ENCODE measurements around the gene CPT2. TPM values are rescaled to one million over a fixed set of nuclear protein-coding genes. Genes with fewer than 3 reads are reported as not detected.

The CPT2 gene
- total and polyA plus RNA-seq, 2 of the 4 experiments (the other 2 are of a cell fraction) = 15.8 to 16.0 TPM

DNA sequence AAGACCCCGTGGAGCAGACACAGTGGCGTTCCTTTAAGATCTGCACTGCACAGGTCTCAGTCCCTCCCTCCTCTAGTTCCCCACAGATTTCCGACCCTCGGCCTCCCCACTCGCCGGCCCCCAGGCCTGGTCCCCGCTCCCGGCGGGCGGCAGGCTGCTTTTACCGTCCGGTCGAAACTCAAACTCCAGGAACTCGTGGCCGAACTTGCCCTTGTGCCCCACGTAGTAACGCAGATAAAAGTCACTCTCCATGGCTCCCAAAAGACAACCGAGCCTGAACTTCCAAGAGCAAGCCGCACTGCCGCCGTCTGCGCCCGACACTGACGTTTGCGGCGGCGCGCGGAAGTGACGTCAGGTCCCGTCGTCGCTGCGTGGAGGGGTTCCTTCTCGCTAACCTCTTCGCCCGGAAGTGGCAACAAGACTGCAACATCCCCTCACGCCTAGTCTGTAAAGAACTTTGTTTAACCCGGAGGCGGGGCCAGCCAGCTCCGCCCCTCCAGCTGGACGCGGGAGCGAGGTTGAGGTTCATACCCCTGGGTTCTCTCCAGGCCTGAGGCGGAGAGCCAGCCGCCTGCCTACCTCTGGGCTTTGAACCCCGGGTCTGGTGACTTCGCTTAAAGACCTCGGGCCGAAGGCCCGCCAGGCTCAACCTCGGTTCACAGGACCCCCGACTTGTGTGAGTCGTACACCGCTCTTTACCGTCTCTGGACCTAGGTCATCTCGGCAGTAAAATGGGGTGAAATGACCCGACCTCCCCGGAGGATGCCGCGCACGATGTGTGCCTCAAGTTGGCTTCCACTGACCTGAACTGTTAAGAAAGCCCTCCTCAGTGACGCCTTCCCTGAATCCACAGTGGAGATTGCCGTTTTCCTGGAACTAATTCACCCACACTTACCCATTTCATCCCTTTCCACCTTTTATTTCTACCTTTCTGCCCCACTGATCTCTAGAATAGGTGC is 41.9 kb downstream of the CPT2 start, which contains the start of gene MAGOH:
TSS of gene MAGOH (minus strand) at position 322 of the 959 bp plus-strand sequence. CDS start at position 252, 70 bp downstream.
- 0 out of 2 replicates have a peak within 1 kb of the TSS, but pooled peaks have one; percentile 18 for H2BK20ac ChIP-seq (ENCODE audit: low read depth, low read length)
- peak within 1 kb of the TSS; percentile 24; the same call in 1 of the 3 replicates for H2BK15ac ChIP-seq (ENCODE audit: low read depth, low read length)
- H4K91ac ChIP-seq (ENCODE audit: insufficient read depth, low read depth, low read length) = peak within 1 kb of the TSS; percentile 88
- H3K27me3 ChIP-seq (ENCODE audit: control insufficient read depth, insufficient read depth, low read length) = no peaks in the 10 kb centered on the region
- H3K9me3 ChIP-seq (ENCODE audit: control insufficient read depth, insufficient read depth, low read length) = no peaks in the 10 kb centered on the region
- 9% methylated on average over 42 of the region's 64 CpGs; no CpG with 5 or more reads in 1 of the 2 experiments for WGBS, 2 experiments (ENCODE audit: extremely low coverage in 2 of 2, insufficient read length in 1 of 2)
- in situ Hi-C loops (cut with MboI; ENCODE audit: low sequenced_read_pairs) (no loop called here), dilution Hi-C loops (cut with HindIII; ENCODE audit: low sequenced_read_pairs, unreplicated experiment) (no loop called here), intact Hi-C loops (cut with micrococcal nuclease) (no loop called here)
- peaks cover 4% of the 10 kb centered on the region; the same call in 1 of the 2 replicates for H3K9me1 ChIP-seq (ENCODE audit: insufficient read depth, low read length)
- ChIA-PET POLR2A (ENCODE audit: unreplicated experiment) (interaction anchor here (0.8 to 1.0 kb wide), 2 partner anchors 10 to 15 kb away, joined by 4 to 25 read pairs; no protein-coding TSS in a partner anchor), CTCF (no interaction called here)
- H4K20me1 ChIP-seq (ENCODE audit: insufficient read depth, low read length) = no peaks in the 10 kb centered on the region; the same call in 1 of the 2 replicates
- BruUV-seq (replicated peaks) = TSS peak; percentile 97
- peak within 1 kb of the TSS; percentile 99 for H4K8ac ChIP-seq (ENCODE audit: low read depth in 2 of 2, low read length in 2 of 2)
- peak within 1 kb of the TSS; percentile 88 for H2AFZ ChIP-seq (replicated peaks; ENCODE audit: low read length, poor library complexity)
- H2AK5ac ChIP-seq (ENCODE audit: low read depth, low read length) = peak within 1 kb of the TSS; percentile 97
- H3K14ac ChIP-seq (replicated peaks; ENCODE audit: low read depth, low read length) = peak within 1 kb of the TSS; percentile 95
- H3K18ac ChIP-seq (ENCODE audit: low read depth, low read length) = peak within 1 kb of the TSS; percentile 61
- peak within 1 kb of the TSS; percentile 79 for H3K23ac ChIP-seq (ENCODE audit: low read depth, low read length)
- H3K36me3 ChIP-seq (ENCODE audit: control insufficient read depth, insufficient read depth, low read length) = peaks cover 7% of the 10 kb centered on the region
- peak within 1 kb of the TSS; percentile 87 for H3K4me3 ChIP-seq (ENCODE audit: insufficient read depth, low read depth, low read length)
- ATAC-seq (ENCODE audit: low read depth) (peak; percentile 98), DNase-seq (peak; percentile 96)
- H3K9ac ChIP-seq (ENCODE audit: low read depth, low read length) = peak within 1 kb of the TSS; percentile 75
- peak within 1 kb of the TSS; percentile 95 for H3K4ac ChIP-seq (ENCODE audit: low read depth, low read length)
- H2BK5ac ChIP-seq (ENCODE audit: low read depth, low read length, poor library complexity, severe bottlenecking) = peak within 1 kb of the TSS; percentile 36
- H2AK9ac ChIP-seq (replicated peaks; ENCODE audit: low read depth, low read length, poor library complexity) = peak within 1 kb of the TSS; percentile 89
- H4K5ac ChIP-seq (ENCODE audit: low read depth, low read length) = peak within 1 kb of the TSS; percentile 98
- peak within 1 kb of the TSS; percentile 100 for H3K4me2 ChIP-seq (ENCODE audit: low read depth, low read length)
- peaks cover 30 to 42% of the 10 kb centered on the region in 2 experiments for H3K79me1 ChIP-seq (ENCODE audit: low read depth in 1 of 2, low read length in 2 of 2)
- H3K56ac ChIP-seq (ENCODE audit: extremely low read depth, insufficient read depth, low read length) = peak within 1 kb of the TSS; percentile 59
- peak within 1 kb of the TSS; percentile 74 for H3K27ac ChIP-seq (ENCODE audit: insufficient read depth, low read length)
- peak within 1 kb of the TSS; percentile 69 for H2BK120ac ChIP-seq (ENCODE audit: low read depth, low read length)
- peaks cover 8% of the 10 kb centered on the region for H3K4me1 ChIP-seq (ENCODE audit: control insufficient read depth, insufficient read depth, low read length)
- peak; percentile 85 for TF ChIP-seq MXI1 (IDR thresholded peaks at IDR 0.05; ENCODE audit: borderline replicate concordance, low read depth, low read length)
- TF ChIP-seq, protein P1, sequence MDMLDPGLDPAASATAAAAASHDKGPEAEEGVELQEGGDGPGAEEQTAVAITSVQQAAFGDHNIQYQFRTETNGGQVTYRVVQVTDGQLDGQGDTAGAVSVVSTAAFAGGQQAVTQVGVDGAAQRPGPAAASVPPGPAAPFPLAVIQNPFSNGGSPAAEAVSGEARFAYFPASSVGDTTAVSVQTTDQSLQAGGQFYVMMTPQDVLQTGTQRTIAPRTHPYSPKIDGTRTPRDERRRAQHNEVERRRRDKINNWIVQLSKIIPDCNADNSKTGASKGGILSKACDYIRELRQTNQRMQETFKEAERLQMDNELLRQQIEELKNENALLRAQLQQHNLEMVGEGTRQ (IDR thresholded peaks at IDR 0.05; ENCODE audit: low read depth, low read length) = no peak
- no peak for TF ChIP-seq FOS (IDR thresholded peaks at IDR 0.05; ENCODE audit: low read depth, low read length)
- TF ChIP-seq CEBPB (IDR thresholded peaks at IDR 0.05; ENCODE audit: low read depth, low read length) = peak; percentile 85
- TF ChIP-seq MAZ (IDR thresholded peaks at IDR 0.05; ENCODE audit: borderline replicate concordance, low read depth, low read length) = peak; percentile 63; the same call in 1 of the 2 replicates
- TF ChIP-seq MAFK (IDR thresholded peaks at IDR 0.05; ENCODE audit: low read depth, low read length) = no peak
- no peak for TF ChIP-seq SMC3 (IDR thresholded peaks at IDR 0.05; ENCODE audit: low read depth, low read length)
- no peak for TF ChIP-seq CHD1 (IDR thresholded peaks at IDR 0.05; ENCODE audit: low read depth, low read length)
- no peak for TF ChIP-seq BHLHE40 (IDR thresholded peaks at IDR 0.05; ENCODE audit: low read depth, low read length)
- no peak for TF ChIP-seq RCOR1 (IDR thresholded peaks at IDR 0.05; ENCODE audit: insufficient replicate concordance, low read length)
- TF ChIP-seq, protein P2, sequence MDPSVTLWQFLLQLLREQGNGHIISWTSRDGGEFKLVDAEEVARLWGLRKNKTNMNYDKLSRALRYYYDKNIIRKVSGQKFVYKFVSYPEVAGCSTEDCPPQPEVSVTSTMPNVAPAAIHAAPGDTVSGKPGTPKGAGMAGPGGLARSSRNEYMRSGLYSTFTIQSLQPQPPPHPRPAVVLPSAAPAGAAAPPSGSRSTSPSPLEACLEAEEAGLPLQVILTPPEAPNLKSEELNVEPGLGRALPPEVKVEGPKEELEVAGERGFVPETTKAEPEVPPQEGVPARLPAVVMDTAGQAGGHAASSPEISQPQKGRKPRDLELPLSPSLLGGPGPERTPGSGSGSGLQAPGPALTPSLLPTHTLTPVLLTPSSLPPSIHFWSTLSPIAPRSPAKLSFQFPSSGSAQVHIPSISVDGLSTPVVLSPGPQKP (IDR thresholded peaks at IDR 0.05; ENCODE audit: borderline replicate concordance, low read depth, low read length) = 0 out of 2 replicates have a peak, but pooled peaks have one; percentile 44
- TF ChIP-seq NFE2L2 (IDR thresholded peaks at IDR 0.05; ENCODE audit: low read depth, low read length) = no peak
- peak; percentile 75 for TF ChIP-seq POLR2A (IDR thresholded peaks at IDR 0.05; ENCODE audit: low read depth, low read length)
- TF ChIP-seq RFX5 (IDR thresholded peaks at IDR 0.05; ENCODE audit: low read depth, low read length) = no peak
